Kidney (tissue), 14 donors: ENCODE measurements around the gene RAB40B. TPM values are rescaled to one million over a fixed set of nuclear protein-coding genes. Genes with fewer than 3 reads are reported as not detected.
"Not testable (repeated sequence)": the region's sequence is repeated elsewhere in the genome, so short reads cannot be mapped to it uniquely, and the experiment has no call there.

ENCODE experiments used
- DNase-seq, 5 donors: peaks; one replicate each; pipeline ENCODE4 v3.0.0-alpha.2; 2013 to 2020
- FAIRE-seq: peaks from 2 replicates; lab custom pipeline; 2012; peaks lifted over from hg19 to GRCh38; lab: Jason Lieb, UNC
- H3K27ac ChIP-seq, 2 donors: one replicate each; pipeline ENCODE4 v1.7.0; 2013; ENCODE audit warnings: low read depth in 2 of 2, low read length in 2 of 2, inconsistent platforms in 1 of 2
- H3K27me3 ChIP-seq: one replicate; pipeline ENCODE4 v1.7.1; 2013; ENCODE audit warnings: low read length, inconsistent platforms; ENCODE audit not compliant: control insufficient read depth, insufficient read depth
- H3K36me3 ChIP-seq, 3 donors: one replicate each; pipeline versions ENCODE4 v1.7.0 to v1.7.1; 2013; ENCODE audit warnings: low read length in 3 of 3, control low read depth in 1 of 3, inconsistent platforms in 1 of 3; ENCODE audit not compliant: insufficient read depth in 3 of 3, control insufficient read depth in 2 of 3
- H3K4me1 ChIP-seq, 3 donors: one replicate each; pipeline versions ENCODE4 v1.7.0 to v1.7.1; 2013; ENCODE audit warnings: low read length in 3 of 3, inconsistent platforms in 1 of 3, low read depth in 1 of 3; ENCODE audit not compliant: control insufficient read depth in 2 of 3, insufficient read depth in 2 of 3
- H3K4me3 ChIP-seq, 3 donors: one replicate each; pipeline versions ENCODE4 v1.7.0 to v1.8.1; 2013; ENCODE audit warnings: low read length in 3 of 3, control low read depth in 1 of 3, inconsistent platforms in 1 of 3
- H3K9ac ChIP-seq, 3 donors: one replicate each; pipeline versions ENCODE4 v1.7.0 to v1.7.1; 2013; ENCODE audit warnings: low read length in 3 of 3, control low read depth in 1 of 3, inconsistent platforms in 1 of 3
- H3K9me3 ChIP-seq, 3 donors: one replicate each; pipeline versions ENCODE4 v1.7.0 to v1.7.1; 2013; ENCODE audit warnings: low read length in 3 of 3, control low read depth in 1 of 3, inconsistent platforms in 1 of 3; ENCODE audit not compliant: control insufficient read depth in 2 of 3, insufficient read depth in 1 of 3
- intact Hi-C: fragments of 100-400 bp; cut with DNase I; formaldehyde crosslinking; loops from one replicate; pipeline ENCODE4 v1.11.1; 2022
- polyA plus RNA-seq: library from polyadenylated mRNA; stranded (reverse); fragments of 350-450 nt; fragmentation: Illumina TruSeq; extraction: RNeasy Lipid Tissue Mini Kit (QIAGEN cat#74804); gene quantifications from one replicate; pipeline ENCODE4 v1.2.3, GENCODE V29; 2014; ENCODE audit warnings: low read depth, low replicate concordance; ENCODE audit not compliant: insufficient read depth
- total RNA-seq: library from RNA; stranded (reverse); fragmentation: NEBNext Ultra II Directional; extraction: Animal tissue kit (Norgen Biotek cat#: 25700); gene quantifications from one replicate; pipeline ENCODE4 v1.2.1, GENCODE V29; 2021
- TF ChIP-seq, protein P1 (sequence below): IDR thresholded peaks from 3 replicates; pipeline ENCODE4 v1.5.1; 2012; ENCODE audit warnings: mild to moderate bottlenecking, moderate library complexity, borderline replicate concordance; ENCODE audit not compliant: insufficient read depth; ENCODE audit errors: extremely low read depth
- donor health status: control.
- donor health status: control.
- donor health status: control.
- donor health status: control.
- donor health status: control.
- donor health status: DM: yes; HTN: yes; CAD: no.
- donor health status: Normal renal cell carcinoma (clear cell type).

The RAB40B gene
- total and polyA plus RNA-seq, 2 donors from 2014 or later = 21.7 to 36.1 TPM

DNA sequence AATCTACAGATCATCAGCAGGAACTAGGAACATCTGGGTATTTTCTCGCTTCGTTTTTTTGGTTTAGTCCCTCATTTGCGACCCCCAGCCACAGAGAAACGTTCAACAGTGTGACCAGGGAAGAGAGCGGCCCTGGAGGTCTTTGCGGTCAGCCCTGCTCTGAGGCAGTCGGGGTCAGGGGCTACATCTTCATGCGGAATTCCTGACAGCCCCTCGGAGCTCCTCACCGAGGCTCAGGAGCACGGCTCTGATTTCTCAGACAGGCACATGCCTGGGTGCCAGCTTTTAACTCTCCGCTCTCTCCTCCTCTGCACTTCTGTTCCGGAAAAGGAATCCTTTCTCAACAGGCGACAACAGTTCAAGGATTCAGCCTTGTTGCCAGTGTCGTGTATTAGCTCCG lies 42.2 kb downstream of the RAB40B start:
- peaks cover 7 to 33% (median 22%) of the 10 kb centered on the region in 3 donors for H3K36me3 ChIP-seq
- H3K27ac ChIP-seq = no peak overlapping the region
- no peak for DNase-seq
- no peak overlapping the region for H3K4me3 ChIP-seq
- peaks cover 0 to 3% (median 0%) of the 10 kb centered on the region in 3 donors for H3K9me3 ChIP-seq
- TF ChIP-seq, protein P1, sequence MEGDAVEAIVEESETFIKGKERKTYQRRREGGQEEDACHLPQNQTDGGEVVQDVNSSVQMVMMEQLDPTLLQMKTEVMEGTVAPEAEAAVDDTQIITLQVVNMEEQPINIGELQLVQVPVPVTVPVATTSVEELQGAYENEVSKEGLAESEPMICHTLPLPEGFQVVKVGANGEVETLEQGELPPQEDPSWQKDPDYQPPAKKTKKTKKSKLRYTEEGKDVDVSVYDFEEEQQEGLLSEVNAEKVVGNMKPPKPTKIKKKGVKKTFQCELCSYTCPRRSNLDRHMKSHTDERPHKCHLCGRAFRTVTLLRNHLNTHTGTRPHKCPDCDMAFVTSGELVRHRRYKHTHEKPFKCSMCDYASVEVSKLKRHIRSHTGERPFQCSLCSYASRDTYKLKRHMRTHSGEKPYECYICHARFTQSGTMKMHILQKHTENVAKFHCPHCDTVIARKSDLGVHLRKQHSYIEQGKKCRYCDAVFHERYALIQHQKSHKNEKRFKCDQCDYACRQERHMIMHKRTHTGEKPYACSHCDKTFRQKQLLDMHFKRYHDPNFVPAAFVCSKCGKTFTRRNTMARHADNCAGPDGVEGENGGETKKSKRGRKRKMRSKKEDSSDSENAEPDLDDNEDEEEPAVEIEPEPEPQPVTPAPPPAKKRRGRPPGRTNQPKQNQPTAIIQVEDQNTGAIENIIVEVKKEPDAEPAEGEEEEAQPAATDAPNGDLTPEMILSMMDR = no peak
- no peak for FAIRE-seq
- intact Hi-C loops = loop anchor here (10.0 kb wide), 1 partner anchor 99 kb away; the partner anchor contains the start of gene TBCD
- no peaks in the 10 kb centered on the region for H3K27me3 ChIP-seq
- H3K4me1 ChIP-seq = peaks cover 0 to 2% (median 0%) of the 10 kb centered on the region in 3 donors
- no peak overlapping the region for H3K9ac ChIP-seq

DNA sequence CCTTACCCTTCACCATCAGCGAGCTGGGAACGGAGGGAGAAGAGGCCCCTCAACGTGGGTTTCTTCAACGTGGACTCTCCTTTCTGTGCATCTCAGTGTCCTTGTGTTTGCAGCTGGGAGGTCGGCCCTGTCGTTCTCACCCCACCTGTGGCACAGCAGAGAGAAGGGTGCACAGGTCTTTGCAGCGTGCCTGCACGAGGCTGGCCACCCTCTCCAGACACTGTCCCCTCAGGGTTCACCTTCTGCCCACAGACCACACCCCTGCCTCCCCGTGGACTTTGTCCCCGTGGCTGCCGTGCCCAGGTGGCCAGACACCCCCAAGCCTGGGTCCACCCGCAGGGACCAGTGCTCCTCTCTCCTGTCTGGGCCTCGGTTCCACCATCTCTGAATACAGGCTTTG lies 43.0 kb downstream of the RAB40B start:
- Histone ChIP-seq H3K27ac (no peak overlapping the region), H3K9ac (no peak overlapping the region), H3K36me3 (peaks cover 5 to 29% (median 20%) of the 10 kb centered on the region in 3 donors), H3K27me3 (no peaks in the 10 kb centered on the region), H3K9me3 (peaks cover 0 to 3% (median 0%) of the 10 kb centered on the region in 3 donors), H3K4me3 (no peak overlapping the region), H3K4me1 (peaks cover 0 to 2% (median 0%) of the 10 kb centered on the region in 3 donors)
- intact Hi-C loops = loop anchor here (10.0 kb wide), 1 partner anchor 99 kb away; the partner anchor contains the start of gene TBCD
- FAIRE-seq (no peak), DNase-seq (no peak)
- TF ChIP-seq, protein P1 = no peak

DNA sequence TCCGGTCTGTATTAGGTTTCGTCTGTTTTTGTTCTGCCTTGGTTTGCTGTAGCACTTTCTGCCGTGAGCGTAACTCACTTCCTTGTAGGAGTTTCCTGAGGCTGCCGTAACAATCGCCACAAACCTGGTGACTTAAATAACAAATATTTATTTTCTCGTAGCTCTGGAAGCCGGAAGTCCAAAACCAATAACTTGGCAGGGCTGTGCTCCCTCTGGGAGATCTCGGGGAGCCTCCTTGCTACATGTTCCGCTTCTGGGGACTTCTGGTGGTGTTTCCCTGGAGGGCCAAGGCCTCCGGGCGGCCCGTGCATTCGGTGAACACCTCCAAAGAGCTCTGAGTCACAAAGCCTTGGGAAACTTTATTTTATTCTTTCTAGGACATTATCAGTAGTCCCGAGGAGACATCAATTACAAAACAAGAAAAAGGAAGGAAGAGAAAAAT lies 43.4 kb downstream of the RAB40B start:
- Histone ChIP-seq H3K36me3 (peaks cover 2 to 24% (median 16%) of the 10 kb centered on the region in 3 donors), H3K4me1 (peaks cover 0 to 1% (median 0%) of the 10 kb centered on the region in 3 donors), H3K9ac (no peak overlapping the region), H3K4me3 (no peak overlapping the region), H3K27ac (peak overlapping the region in 1 of 2 donors; percentile 32), H3K9me3 (peaks cover 0 to 2% (median 0%) of the 10 kb centered on the region in 3 donors), H3K27me3 (no peaks in the 10 kb centered on the region)
- FAIRE-seq (no peak), DNase-seq (no peak)
- intact Hi-C loops = loop anchor here (10.0 kb wide), 1 partner anchor 100 kb away; the partner anchor contains the start of gene TBCD
- TF ChIP-seq, protein P1 = no peak

DNA sequence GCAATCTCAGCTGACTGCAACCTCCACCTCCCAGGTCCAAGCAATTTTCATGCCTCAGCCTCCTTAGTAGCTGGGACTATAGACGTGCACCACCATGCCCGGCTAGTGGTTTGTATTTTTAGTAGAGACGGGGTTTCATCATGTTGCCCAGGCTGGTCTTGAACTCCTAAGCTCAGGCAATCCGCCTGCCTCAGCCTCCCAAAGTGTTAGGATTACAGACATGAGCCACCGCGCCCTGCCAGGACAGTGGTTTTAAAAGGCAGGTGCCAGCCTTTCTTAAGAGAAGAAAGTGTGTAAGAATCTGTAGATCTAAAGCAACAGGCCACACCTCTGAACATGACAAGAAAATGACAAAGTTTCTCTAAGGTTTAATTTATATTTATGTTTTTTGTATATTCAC lies 43.9 kb downstream of the RAB40B start:
- H3K4me1 ChIP-seq, H3K27me3 ChIP-seq, H3K9me3 ChIP-seq, H3K9ac ChIP-seq, FAIRE-seq, DNase-seq, H3K4me3 ChIP-seq: not testable (repeated sequence)
- peak overlapping the region in 1 of 2 donors; percentile 32 for H3K27ac ChIP-seq
- intact Hi-C loops = loop anchor here (10.0 kb wide), 1 partner anchor 100 kb away; the partner anchor contains the start of gene TBCD
- H3K36me3 ChIP-seq = peaks cover 0 to 20% (median 11%) of the 10 kb centered on the region in 3 donors
